IPS-15b (cell line): ENCODE data around the gene POLD4.
A peak's percentile ranks its signal among the peaks of the same experiment; 100 is the strongest.
"Not testable (repeated sequence)": the region's sequence is repeated elsewhere in the genome, so short reads cannot be mapped to it uniquely, and the experiment has no call there.

Experiments used
- H3K27me3 ChIP-seq: one replicate; pipeline ENCODE4 v1.6.1; 2013; ENCODE audit warnings: low read length; ENCODE audit not compliant: control insufficient read depth, insufficient read depth
- H3K36me3 ChIP-seq: one replicate; pipeline ENCODE4 v1.6.1; 2013; ENCODE audit warnings: low read length; ENCODE audit not compliant: control insufficient read depth, insufficient read depth
- H3K4me1 ChIP-seq: one replicate; pipeline ENCODE4 v1.6.1; 2013; ENCODE audit warnings: mild to moderate bottlenecking, low read length; ENCODE audit not compliant: control insufficient read depth, insufficient read depth
- H3K4me3 ChIP-seq: one replicate; pipeline ENCODE4 v1.5.1; 2013; ENCODE audit warnings: low read depth, low read length
- H3K9ac ChIP-seq: one replicate; pipeline ENCODE4 v1.6.1; 2013; ENCODE audit warnings: low read depth, mild to moderate bottlenecking, low read length
- H3K9me3 ChIP-seq: one replicate; pipeline ENCODE4 v1.6.1; 2013; ENCODE audit warnings: mild to moderate bottlenecking, low read length; ENCODE audit not compliant: control insufficient read depth, insufficient read depth

POLD4 gene

GRCh38 chr11:67353317-67354074 lies at the start of gene POLD4:
Gene POLD4 (minus strand): TSS chr11:67353546. CDS start chr11:67353399, 147 bp downstream.
- Histone ChIP-seq H3K27me3 (peaks cover 5% of the 10 kb centered on the region), H3K4me3 (peak within 1 kb of the TSS; percentile 78), H3K9me3 (no peaks in the 10 kb centered on the region), H3K36me3 (no peaks in the 10 kb centered on the region), H3K9ac (peak within 1 kb of the TSS; percentile 65), H3K4me1 (peaks cover 15% of the 10 kb centered on the region)

DNA sequence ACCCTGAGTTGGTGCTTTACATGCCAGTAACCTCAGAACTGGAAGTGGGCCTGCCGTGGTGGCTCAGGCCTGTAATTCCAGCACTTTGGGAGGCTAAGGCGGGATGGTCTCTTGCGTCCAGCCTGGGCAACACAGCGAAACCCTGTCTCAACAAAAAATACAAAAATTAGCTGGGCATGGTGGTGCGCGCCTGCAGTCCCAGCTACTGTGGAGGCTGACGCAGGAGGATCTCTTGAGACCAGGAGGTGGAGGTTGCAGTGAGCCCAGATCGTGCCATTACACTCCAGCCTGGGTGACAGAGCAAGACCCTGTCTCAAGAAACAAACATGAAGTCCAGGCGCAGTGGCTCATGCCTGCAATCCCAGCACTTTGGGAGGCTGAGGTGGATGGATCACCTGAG lies 49.7 kb upstream of the POLD4 start:
- not testable (repeated sequence) for H3K27me3 ChIP-seq, H3K9me3 ChIP-seq, H3K9ac ChIP-seq, H3K4me1 ChIP-seq, H3K4me3 ChIP-seq
- H3K36me3 ChIP-seq, result peaks cover 18% of the 10 kb centered on the region

- not testable (repeated sequence) for H3K9me3 ChIP-seq, H3K4me1 ChIP-seq, H3K9ac ChIP-seq, H3K4me3 ChIP-seq, H3K27me3 ChIP-seq
- H3K36me3 ChIP-seq, result peaks cover 25% of the 10 kb centered on the region
Observed at GRCh38 chr11:67402192-67402839, 49.0 kb upstream of the POLD4 start.

DNA sequence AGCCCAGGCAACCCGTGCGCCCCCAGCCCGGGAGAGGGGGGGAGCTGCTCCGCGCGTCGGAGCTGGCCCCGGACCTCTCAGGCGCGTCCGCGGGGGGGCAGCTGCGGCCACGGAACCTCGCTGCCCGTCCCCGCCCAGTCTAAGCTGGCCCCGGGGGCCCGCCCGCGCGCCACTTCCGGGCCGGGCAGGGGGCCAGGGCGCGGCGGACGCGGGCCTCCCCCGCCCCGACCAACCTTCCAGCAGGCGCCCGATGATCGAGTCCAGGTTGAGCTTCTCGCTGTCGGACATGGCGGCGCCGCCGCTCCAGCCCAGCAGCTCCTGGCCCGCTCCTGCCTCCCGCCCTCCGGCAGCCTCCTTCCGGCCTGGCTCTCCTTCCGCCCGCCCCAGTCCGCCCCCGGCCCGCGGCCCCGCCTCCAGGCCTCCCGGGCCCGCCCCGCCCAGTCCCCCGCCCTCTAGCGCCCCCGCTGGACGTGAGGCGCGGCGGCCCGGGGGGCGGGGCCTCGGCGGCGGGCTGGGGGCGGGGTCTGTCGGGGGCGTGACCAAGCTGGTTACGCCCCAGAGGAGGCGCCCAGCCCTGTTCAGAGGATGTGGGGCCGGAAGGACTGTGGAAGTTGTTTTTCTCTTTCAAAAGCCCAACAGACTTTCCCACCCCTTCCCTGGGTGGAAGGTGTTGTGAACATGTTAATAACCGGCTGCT lies 48.3 kb upstream of the POLD4 start, which contains the start of gene PPP1CA:
TSS of gene PPP1CA (minus strand) at position 364 of the 697 bp plus-strand sequence. CDS start at position 288, 76 bp downstream.
- H3K9ac ChIP-seq, result peak within 1 kb of the TSS; percentile 70
- peaks cover 3% of the 10 kb centered on the region for H3K4me1 ChIP-seq
- peak within 1 kb of the TSS; percentile 82 for H3K4me3 ChIP-seq
- H3K9me3 ChIP-seq, result no peaks in the 10 kb centered on the region
- no peaks in the 10 kb centered on the region for H3K27me3 ChIP-seq
- H3K36me3 ChIP-seq, result peaks cover 27% of the 10 kb centered on the region

DNA sequence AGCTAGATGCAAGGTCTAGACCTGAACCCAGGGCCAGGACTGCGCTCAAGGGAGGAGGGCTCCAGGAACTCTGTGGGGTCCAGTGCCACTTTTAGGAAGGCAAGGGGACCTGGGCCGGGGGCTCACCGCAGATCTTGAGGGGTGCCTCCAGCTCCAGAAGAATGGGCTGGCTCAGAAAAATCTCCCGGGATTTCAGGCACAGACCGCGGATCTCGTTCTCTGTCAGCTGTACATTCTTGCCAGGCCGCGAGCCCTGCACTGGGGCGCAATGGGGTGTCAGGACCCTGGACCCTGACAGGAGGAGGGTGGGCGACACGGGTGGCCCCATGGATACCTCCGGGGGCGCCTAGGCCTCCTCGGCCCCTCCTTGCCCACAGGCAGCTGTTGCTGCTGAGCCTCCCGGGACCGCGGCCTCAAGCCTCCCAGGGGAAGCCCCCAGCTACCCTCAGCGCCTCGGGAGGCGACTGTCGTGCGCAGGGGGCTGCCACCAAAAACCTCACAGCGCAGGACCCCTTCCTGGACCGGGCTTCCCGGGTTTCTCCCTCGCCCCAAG lies 47.7 kb upstream of the POLD4 start:
- peak overlapping the region; percentile 70 for H3K9ac ChIP-seq
- peak overlapping the region; percentile 82 for H3K4me3 ChIP-seq
- peaks cover 29% of the 10 kb centered on the region for H3K36me3 ChIP-seq

GRCh38 chr11:67400251-67400941 lies 47.0 kb upstream of the POLD4 start:
- Histone ChIP-seq H3K36me3 (peaks cover 32% of the 10 kb centered on the region), H3K9ac (peak overlapping the region; percentile 70), H3K4me1 (peaks cover 3% of the 10 kb centered on the region), H3K27me3 (no peaks in the 10 kb centered on the region), H3K9me3 (no peaks in the 10 kb centered on the region), H3K4me3 (peak overlapping the region; percentile 82)

More for the DNA sequence above, 47.7 kb upstream of the POLD4 start:
- Histone ChIP-seq H3K4me1 (peaks cover 3% of the 10 kb centered on the region), H3K27me3 (no peaks in the 10 kb centered on the region), H3K9me3 (no peaks in the 10 kb centered on the region)

GRCh38 chr11:67398661-67399563 lies 45.6 kb upstream of the POLD4 start:
- Histone ChIP-seq H3K4me1 (peaks cover 3% of the 10 kb centered on the region), H3K9me3 (no peaks in the 10 kb centered on the region), H3K9ac (no peak overlapping the region), H3K36me3 (peaks cover 36% of the 10 kb centered on the region), H3K4me3 (no peak overlapping the region), H3K27me3 (no peaks in the 10 kb centered on the region)

DNA sequence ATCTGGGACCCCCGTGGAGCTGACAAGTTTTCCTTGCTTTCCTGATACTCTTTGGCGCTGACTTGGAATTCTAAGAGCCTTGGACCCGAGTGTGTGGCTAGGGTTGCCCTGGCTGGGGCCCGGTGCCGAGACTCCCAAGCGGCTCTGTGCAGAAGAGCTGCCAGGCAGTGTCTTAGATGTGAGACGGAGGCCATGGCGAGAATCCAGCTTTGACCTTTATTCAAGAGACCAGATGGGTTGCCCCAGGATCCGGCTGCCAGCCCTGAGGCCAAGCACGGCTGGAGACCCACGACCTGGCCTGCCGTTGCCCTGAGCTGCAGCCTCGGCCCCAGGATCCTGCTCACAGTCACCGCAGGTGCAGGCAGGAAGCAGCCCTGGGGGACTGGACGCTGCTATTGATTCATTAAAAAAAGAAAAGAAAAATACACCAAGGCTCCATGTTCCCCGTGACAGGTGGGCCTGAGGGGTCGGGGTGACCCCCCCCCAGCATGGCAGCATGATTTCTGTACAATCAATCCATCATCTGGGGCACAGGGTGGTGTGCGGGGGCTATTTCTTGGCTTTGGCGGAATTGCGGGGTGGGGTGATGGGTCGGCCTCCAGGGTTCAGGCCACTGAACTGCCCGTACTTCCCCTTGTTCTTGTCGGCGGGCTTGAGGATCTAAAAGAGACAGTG lies 44.8 kb upstream of the POLD4 start:
- H3K36me3 ChIP-seq, result peaks cover 36% of the 10 kb centered on the region
- peaks cover 3% of the 10 kb centered on the region for H3K4me1 ChIP-seq
- H3K4me3 ChIP-seq, result no peak overlapping the region
- H3K27me3 ChIP-seq, result no peaks in the 10 kb centered on the region
- H3K9ac ChIP-seq, result no peak overlapping the region
- no peaks in the 10 kb centered on the region for H3K9me3 ChIP-seq

- Histone ChIP-seq H3K9ac (no peak overlapping the region), H3K27me3 (no peaks in the 10 kb centered on the region), H3K4me1 (peaks cover 3% of the 10 kb centered on the region), H3K4me3 (no peak overlapping the region), H3K9me3 (no peaks in the 10 kb centered on the region), H3K36me3 (peaks cover 36% of the 10 kb centered on the region)
Observed at GRCh38 chr11:67397536-67397935, 44.2 kb upstream of the POLD4 start.
